Suprapubic skin (tissue), 4 donors: Measurements from ENCODE around the gene LRFN2. TPM values are rescaled to one million over a fixed set of nuclear protein-coding genes. Genes with fewer than 3 reads are reported as not detected.

Experiments used
- DNase-seq, 2 donors: peaks; one replicate each; pipeline ENCODE4 v3.0.0-alpha.2; 2019; ENCODE audit warnings: low spot score in 2 of 2
- H3K27ac ChIP-seq: fragments of 200-600 bp; sonication (generic); one replicate; pipeline ENCODE4 v1.5.1; 2019
- H3K27me3 ChIP-seq: fragments of 200-600 bp; sonication (generic); one replicate; pipeline ENCODE4 v1.5.1; 2019
- H3K36me3 ChIP-seq: fragments of 200-600 bp; sonication (generic); one replicate; pipeline ENCODE4 v1.5.1; 2019
- H3K4me1 ChIP-seq: fragments of 200-600 bp; sonication (generic); one replicate; pipeline ENCODE4 v1.5.1; 2019
- H3K4me3 ChIP-seq: fragments of 200-600 bp; sonication (generic); one replicate; pipeline ENCODE4 v1.5.1; 2019; ENCODE audit warnings: mild to moderate bottlenecking
- H3K9me3 ChIP-seq: fragments of 200-600 bp; sonication (generic); one replicate; pipeline ENCODE4 v1.5.1; 2019
- EP300 ChIP-seq: sonication (generic); formaldehyde crosslinking; IDR thresholded peaks from one replicate; pipeline ENCODE4 v1.6.1; 2017; ENCODE audit warnings: antibody characterized with exemption
- POLR2A ChIP-seq, 2 donors: fragments of 450-650 bp; IDR thresholded peaks; one replicate each; pipeline ENCODE4 v1.6.1; 2017; ENCODE audit warnings: antibody characterized with exemption in 2 of 2, mild to moderate bottlenecking in 2 of 2, moderate library complexity in 2 of 2
- POLR2AphosphoS5 ChIP-seq, 3 donors: sonication (generic); formaldehyde crosslinking; IDR thresholded peaks; one replicate each; pipeline ENCODE4 v1.6.1; 2017; ENCODE audit warnings: antibody characterized with exemption in 3 of 3
- WGBS: methylation state at CpG from one replicate; pipeline ENCODE4 v1.1.5; 2018; 5-methylcytosine and 5-hydroxymethylcytosine counted together
- total RNA-seq, 4 donors: library from RNA; depleted of rRNA; stranded (reverse); fragments of >200 nt; gene quantifications; one replicate each; pipeline ENCODE4 v1.1.0, GENCODE V29; 2016
- TF ChIP-seq, protein P1 (sequence below), 2 donors: fragments of 200-600 bp in 1 of 2; fragments of 450-650 bp in 1 of 2; sonication (generic) in 1 of 2; IDR thresholded peaks; one replicate each; pipeline ENCODE4 v1.5.1; 2016 to 2019; ENCODE audit warnings: antibody characterized with exemption in 2 of 2, mild to moderate bottlenecking in 1 of 2, moderate library complexity in 1 of 2

The LRFN2 gene
- total RNA-seq, 4 donors from 2014 or later = not detected

DNA sequence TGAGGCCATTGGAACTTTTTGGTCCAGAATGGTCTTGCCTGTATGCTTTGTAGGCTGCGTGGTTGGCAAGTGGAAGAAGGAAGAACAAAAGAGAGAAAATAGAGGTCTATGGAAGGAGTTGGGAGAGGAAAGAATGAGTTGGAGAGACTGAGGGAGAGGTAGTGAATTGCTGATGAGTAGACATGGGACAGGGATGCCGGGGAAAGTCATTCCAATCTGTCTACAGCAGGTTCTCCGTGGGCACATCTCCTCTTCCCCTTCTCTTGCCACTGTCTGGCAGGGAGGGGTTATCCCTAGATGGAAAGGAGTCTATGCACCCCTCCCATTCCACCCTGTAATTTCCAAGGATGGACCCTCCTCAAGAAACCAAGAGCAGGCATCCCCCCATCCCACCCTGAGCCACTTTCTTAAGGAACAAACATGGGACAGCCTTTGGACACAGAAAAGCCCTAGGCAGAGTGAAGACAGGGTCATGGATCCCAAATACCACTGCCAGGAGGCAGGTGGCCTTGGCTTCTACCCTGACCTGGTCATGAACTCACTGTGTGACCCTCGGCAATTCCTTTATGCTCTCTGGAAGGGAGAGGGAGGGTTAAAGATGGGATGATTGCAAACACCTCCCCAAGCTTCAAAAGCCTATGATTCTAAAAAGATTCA lies 196.9 kb downstream of the LRFN2 start:
- TF ChIP-seq, protein P1, sequence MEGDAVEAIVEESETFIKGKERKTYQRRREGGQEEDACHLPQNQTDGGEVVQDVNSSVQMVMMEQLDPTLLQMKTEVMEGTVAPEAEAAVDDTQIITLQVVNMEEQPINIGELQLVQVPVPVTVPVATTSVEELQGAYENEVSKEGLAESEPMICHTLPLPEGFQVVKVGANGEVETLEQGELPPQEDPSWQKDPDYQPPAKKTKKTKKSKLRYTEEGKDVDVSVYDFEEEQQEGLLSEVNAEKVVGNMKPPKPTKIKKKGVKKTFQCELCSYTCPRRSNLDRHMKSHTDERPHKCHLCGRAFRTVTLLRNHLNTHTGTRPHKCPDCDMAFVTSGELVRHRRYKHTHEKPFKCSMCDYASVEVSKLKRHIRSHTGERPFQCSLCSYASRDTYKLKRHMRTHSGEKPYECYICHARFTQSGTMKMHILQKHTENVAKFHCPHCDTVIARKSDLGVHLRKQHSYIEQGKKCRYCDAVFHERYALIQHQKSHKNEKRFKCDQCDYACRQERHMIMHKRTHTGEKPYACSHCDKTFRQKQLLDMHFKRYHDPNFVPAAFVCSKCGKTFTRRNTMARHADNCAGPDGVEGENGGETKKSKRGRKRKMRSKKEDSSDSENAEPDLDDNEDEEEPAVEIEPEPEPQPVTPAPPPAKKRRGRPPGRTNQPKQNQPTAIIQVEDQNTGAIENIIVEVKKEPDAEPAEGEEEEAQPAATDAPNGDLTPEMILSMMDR (IDR thresholded peaks at IDR 0.05) = no peak
- TF ChIP-seq POLR2AphosphoS5 (IDR thresholded peaks at IDR 0.05) (no peak), POLR2A (IDR thresholded peaks at IDR 0.05) (no peak), EP300 (no peak)
- Histone ChIP-seq H3K9me3 (no peaks in the 10 kb centered on the region), H3K4me1 (no peaks in the 10 kb centered on the region), H3K36me3 (no peaks in the 10 kb centered on the region), H3K4me3 (no peak overlapping the region), H3K27me3 (peaks cover 4% of the 10 kb centered on the region), H3K27ac (no peak overlapping the region)
- 86% methylated on average over 4 of the region's 4 CpGs for WGBS
- DNase-seq = no peak

- DNase-seq = no peak
- Histone ChIP-seq H3K27me3 (peaks cover 4% of the 10 kb centered on the region), H3K4me3 (no peak overlapping the region), H3K36me3 (no peaks in the 10 kb centered on the region), H3K9me3 (no peaks in the 10 kb centered on the region), H3K4me1 (no peaks in the 10 kb centered on the region), H3K27ac (no peak overlapping the region)
- 85% methylated on average over 4 of the region's 4 CpGs for WGBS
- TF ChIP-seq POLR2A (IDR thresholded peaks at IDR 0.05) (no peak), POLR2AphosphoS5 (IDR thresholded peaks at IDR 0.05) (no peak), EP300 (no peak)
- TF ChIP-seq, protein P1 (IDR thresholded peaks at IDR 0.05) = no peak
These were observed 197.9 kb downstream of the LRFN2 start for GRCh38 chr6:40389254-40389653.

GRCh38 chr6:40387871-40388264 lies 199.3 kb downstream of the LRFN2 start:
- Histone ChIP-seq H3K9me3 (no peaks in the 10 kb centered on the region), H3K4me1 (no peaks in the 10 kb centered on the region), H3K4me3 (no peak overlapping the region), H3K36me3 (no peaks in the 10 kb centered on the region), H3K27ac (no peak overlapping the region), H3K27me3 (peaks cover 4% of the 10 kb centered on the region)
- DNase-seq = no peak
- TF ChIP-seq, protein P1 (IDR thresholded peaks at IDR 0.05) = no peak
- TF ChIP-seq POLR2AphosphoS5 (IDR thresholded peaks at IDR 0.05) = no peak
- no peak for TF ChIP-seq EP300
- TF ChIP-seq POLR2A (IDR thresholded peaks at IDR 0.05) = no peak
- WGBS = 80% methylated on average over 5 of the region's 5 CpGs

DNA sequence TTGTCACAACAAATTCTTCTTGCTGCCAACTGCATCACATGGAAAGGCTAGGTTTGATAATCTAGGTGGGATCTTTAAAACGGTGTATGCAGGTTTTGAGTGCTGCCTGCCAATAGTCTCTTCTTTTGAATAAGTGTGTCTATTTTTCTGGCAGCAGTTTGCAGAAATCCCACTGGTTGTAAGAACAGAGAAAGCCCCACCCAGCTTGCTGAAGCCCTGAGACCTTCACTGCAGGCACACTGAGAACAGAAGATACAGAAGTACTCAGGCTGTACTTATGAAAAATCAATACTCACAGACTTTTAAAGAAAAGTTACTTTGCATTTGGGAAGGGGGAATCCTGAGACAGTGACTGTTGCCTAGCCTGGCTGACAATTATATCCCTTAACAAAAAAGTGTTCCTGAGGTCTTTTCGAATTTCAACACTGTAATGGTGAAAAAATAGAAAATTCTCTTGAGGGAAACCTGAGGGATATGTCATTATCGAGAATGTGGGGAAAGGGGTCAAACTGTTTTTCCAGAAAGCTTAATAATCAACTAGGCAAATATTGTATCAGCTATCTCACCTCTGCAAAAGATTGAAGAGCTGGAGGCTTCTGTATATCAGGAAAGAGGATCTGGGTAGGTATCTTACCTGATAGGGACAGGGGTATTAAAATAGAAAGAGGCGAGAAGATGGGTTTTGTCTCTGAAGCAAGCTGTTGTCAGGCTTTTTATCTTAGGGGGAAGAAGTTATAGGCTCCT lies 199.9 kb downstream of the LRFN2 start:
- WGBS = 74% methylated on average over 4 of the region's 4 CpGs
- DNase-seq = no peak

GRCh38 chr6:40386200-40386599 lies 201.0 kb downstream of the LRFN2 start:
- TF ChIP-seq, protein P1 (IDR thresholded peaks at IDR 0.05) = no peak
- TF ChIP-seq POLR2AphosphoS5 (IDR thresholded peaks at IDR 0.05) = no peak
- TF ChIP-seq POLR2A (IDR thresholded peaks at IDR 0.05) = no peak
- no peak for TF ChIP-seq EP300
- DNase-seq = no peak
- H3K4me1 ChIP-seq = no peaks in the 10 kb centered on the region
- H3K36me3 ChIP-seq = no peaks in the 10 kb centered on the region
- no peak overlapping the region for H3K27ac ChIP-seq
- H3K9me3 ChIP-seq = no peaks in the 10 kb centered on the region
- 71% methylated on average over 3 of the region's 3 CpGs for WGBS
- H3K27me3 ChIP-seq = peaks cover 4% of the 10 kb centered on the region
- no peak overlapping the region for H3K4me3 ChIP-seq

More for the DNA sequence above, 199.9 kb downstream of the LRFN2 start:
- H3K4me1 ChIP-seq = no peaks in the 10 kb centered on the region
- no peak overlapping the region for H3K27ac ChIP-seq
- TF ChIP-seq, protein P1 (IDR thresholded peaks at IDR 0.05) = no peak
- TF ChIP-seq POLR2A (IDR thresholded peaks at IDR 0.05) = no peak
- no peak for TF ChIP-seq POLR2AphosphoS5 (IDR thresholded peaks at IDR 0.05)
- TF ChIP-seq EP300 = no peak
- H3K9me3 ChIP-seq = no peaks in the 10 kb centered on the region
- peaks cover 4% of the 10 kb centered on the region for H3K27me3 ChIP-seq
- H3K36me3 ChIP-seq = no peaks in the 10 kb centered on the region
- no peak overlapping the region for H3K4me3 ChIP-seq
